Keratinocyte (primary cell): ENCODE results near the gene PCDHA12.
"Not testable (repeated sequence)": the region's sequence is repeated elsewhere in the genome, so short reads cannot be mapped to it uniquely, and the experiment has no call there.

Source experiments
- EZH2 ChIP-seq: IDR thresholded peaks from one replicate; pipeline ENCODE4 v1.6.1; 2012; ENCODE audit warnings: inconsistent platforms, mild to moderate bottlenecking, low read length, moderate library complexity
- TF ChIP-seq, protein P1 (sequence below), 3 experiments: IDR thresholded peaks in 1 of 3; conservative IDR thresholded peaks in 1 of 3; optimal IDR thresholded peaks in 1 of 3; 2 replicates in 2 of 3; 3 replicates in 1 of 3; pipeline versions ENCODE3 to v1.5.1; 2011; ENCODE audit warnings: low read length in 3 of 3, mild to moderate bottlenecking in 3 of 3, moderate library complexity in 2 of 3, control low read depth in 1 of 3, inconsistent platforms in 1 of 3; ENCODE audit not compliant: insufficient read depth in 2 of 3; ENCODE audit errors: extremely low read depth in 1 of 3

DNA sequence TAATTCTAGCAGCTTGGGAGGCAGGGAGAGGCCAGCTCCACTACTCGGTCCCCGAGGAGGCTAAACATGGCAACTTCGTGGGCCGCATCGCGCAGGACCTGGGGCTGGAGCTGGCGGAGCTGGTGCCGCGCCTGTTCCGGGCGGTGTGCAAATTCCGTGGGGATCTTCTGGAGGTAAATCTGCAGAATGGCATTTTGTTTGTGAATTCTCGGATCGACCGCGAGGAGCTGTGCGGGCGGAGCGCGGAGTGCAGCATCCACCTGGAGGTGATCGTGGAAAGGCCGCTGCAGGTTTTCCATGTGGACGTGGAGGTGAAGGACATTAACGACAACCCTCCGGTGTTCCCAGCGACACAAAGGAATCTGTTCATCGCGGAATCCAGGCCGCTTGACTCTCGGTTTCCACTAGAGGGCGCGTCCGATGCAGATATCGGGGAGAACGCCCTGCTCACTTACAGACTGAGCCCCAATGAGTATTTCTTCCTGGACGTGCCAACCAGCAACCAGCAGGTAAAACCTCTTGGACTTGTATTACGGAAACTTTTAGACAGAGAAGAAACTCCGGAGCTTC, 40.6 kb upstream of the PCDHA12 start:
- TF ChIP-seq, protein P1, sequence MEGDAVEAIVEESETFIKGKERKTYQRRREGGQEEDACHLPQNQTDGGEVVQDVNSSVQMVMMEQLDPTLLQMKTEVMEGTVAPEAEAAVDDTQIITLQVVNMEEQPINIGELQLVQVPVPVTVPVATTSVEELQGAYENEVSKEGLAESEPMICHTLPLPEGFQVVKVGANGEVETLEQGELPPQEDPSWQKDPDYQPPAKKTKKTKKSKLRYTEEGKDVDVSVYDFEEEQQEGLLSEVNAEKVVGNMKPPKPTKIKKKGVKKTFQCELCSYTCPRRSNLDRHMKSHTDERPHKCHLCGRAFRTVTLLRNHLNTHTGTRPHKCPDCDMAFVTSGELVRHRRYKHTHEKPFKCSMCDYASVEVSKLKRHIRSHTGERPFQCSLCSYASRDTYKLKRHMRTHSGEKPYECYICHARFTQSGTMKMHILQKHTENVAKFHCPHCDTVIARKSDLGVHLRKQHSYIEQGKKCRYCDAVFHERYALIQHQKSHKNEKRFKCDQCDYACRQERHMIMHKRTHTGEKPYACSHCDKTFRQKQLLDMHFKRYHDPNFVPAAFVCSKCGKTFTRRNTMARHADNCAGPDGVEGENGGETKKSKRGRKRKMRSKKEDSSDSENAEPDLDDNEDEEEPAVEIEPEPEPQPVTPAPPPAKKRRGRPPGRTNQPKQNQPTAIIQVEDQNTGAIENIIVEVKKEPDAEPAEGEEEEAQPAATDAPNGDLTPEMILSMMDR (optimal IDR thresholded peaks at IDR 0.05 in 1 of 3, IDR thresholded peaks at IDR 0.05 in 1 of 3, conservative IDR thresholded peaks at IDR 0.05 in 1 of 3; ENCODE audit: extremely low read depth in 1 of 3, insufficient read depth in 2 of 3, low read length in 3 of 3), result not testable (repeated sequence)
- TF ChIP-seq EZH2, result not testable (repeated sequence)
